GM18502 (cell line): ENCODE results near the gene METTL1.
"Not testable (repeated sequence)": the region's sequence is repeated elsewhere in the genome, so short reads cannot be mapped to it uniquely, and the experiment has no call there.

Experiments used
- ATAC-seq: cut with Tn5 transposase; IDR thresholded peaks from one replicate; pipeline ENCODE4 v1.9.1; 2021; ENCODE audit warnings: mild to moderate bottlenecking; ENCODE audit not compliant: unreplicated experiment, poor library complexity

The METTL1 gene

GRCh38 chr12:57726884-57727757 lies 44.8 kb downstream of the METTL1 start:
- no peak for ATAC-seq

GRCh38 chr12:57726151-57726883 lies 45.6 kb downstream of the METTL1 start:
- ATAC-seq, result no peak

GRCh38 chr12:57725851-57726150 lies 46.1 kb downstream of the METTL1 start:
- ATAC-seq, result no peak

- ATAC-seq, result no peak
Measured at GRCh38 chr12:57724936-57725740, 46.8 kb downstream of the METTL1 start.

GRCh38 chr12:57724003-57724935 lies 47.6 kb downstream of the METTL1 start:
- ATAC-seq, result no peak

GRCh38 chr12:57723630-57723962 lies 48.3 kb downstream of the METTL1 start:
- ATAC-seq, result no peak

GRCh38 chr12:57722716-57723629 lies 48.9 kb downstream of the METTL1 start:
- ATAC-seq, result no peak

GRCh38 chr12:57721846-57722608 lies 49.9 kb downstream of the METTL1 start:
- not testable (repeated sequence) for ATAC-seq

- ATAC-seq, result no peak
Measured at GRCh38 chr12:57720606-57721595, 51.0 kb downstream of the METTL1 start.

- ATAC-seq, result no peak
Measured at GRCh38 chr12:57719777-57720605, 51.9 kb downstream of the METTL1 start.

- ATAC-seq, result no peak
Measured at GRCh38 chr12:57718641-57719528, 53.0 kb downstream of the METTL1 start.
